ENCODE data around the gene ASPA.
"Not testable (repeated sequence)": the region's sequence is repeated elsewhere in the genome, so short reads cannot be mapped to it uniquely, and the experiment has no call there.

ASPA gene

GRCh38 chr17:3507071-3507470 is 31.3 kb downstream of the ASPA start:
- no peak for DNase-seq

DNA sequence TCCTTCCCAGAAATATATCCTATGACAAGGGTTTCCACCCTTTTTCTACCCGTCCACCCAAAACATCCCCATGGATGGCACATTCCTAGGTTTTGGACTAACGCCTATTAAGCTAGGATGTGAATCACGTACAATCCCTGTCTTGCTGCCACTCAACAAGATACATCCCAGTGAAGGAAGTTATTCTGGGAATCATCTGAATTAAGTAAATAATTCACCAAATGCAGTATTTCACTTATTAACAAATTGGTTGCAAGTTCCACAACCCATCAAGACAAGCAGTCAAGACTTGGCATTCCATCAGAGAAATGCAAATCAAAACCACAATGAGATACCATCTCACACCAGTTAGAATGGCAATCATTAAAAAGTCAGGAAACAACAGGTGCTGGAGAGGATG is 32.1 kb downstream of the ASPA start:
- no peak for DNase-seq

DNA sequence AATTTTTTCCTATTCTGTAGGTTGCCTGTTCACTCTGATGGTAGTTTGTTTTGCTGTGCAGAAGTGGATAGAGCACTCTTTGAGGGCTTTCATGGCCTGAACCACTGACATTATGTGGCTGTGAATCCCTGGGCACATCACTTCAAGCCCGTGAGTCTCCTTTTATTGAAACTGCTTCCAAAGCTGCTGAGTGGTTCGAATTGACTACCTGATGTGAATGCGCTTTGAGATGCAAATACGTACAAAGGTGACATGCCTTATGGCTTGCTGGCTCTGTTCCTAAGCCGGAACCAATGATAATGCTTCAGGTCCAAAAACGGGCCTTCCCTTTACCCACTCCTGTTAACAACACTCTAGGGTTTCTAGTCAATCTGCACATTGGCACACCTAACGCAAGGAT is 34.3 kb downstream of the ASPA start:
- no peak for DNase-seq

- DNase-seq, result no peak
Measured at GRCh38 chr17:3511852-3512504, 36.2 kb downstream of the ASPA start.

- DNase-seq, result peak in 56 of 58 donors; percentile 10 to 92 (median 78)
Measured at GRCh38 chr17:3512505-3513171, 36.8 kb downstream of the ASPA start.

GRCh38 chr17:3513305-3514035 is 37.7 kb downstream of the ASPA start:
- DNase-seq, result peak in 8 of 58 donors; percentile 17 to 58 (median 38)

GRCh38 chr17:3514167-3514566 is 38.4 kb downstream of the ASPA start:
- DNase-seq, result not testable (repeated sequence)

DNA sequence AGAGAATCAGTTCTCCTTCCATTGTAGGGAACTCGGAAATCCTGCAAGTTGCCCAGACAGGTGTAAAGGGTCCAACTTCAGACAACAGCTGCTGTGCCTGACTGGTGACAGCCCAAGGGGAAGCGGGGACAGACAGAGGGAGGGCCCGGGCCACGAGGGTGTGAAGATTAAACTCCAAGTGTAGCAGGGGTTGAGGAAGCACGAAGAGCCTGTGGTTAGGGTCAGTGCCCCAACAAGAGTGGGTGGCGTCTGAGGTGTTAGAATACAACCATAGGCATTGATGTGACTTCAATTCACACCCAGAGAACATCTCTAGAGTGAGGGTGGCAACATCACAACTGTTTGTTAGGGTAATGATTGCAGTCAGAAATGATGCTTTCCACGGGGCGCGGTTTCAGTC is 39.1 kb downstream of the ASPA start:
- no peak for DNase-seq

DNA sequence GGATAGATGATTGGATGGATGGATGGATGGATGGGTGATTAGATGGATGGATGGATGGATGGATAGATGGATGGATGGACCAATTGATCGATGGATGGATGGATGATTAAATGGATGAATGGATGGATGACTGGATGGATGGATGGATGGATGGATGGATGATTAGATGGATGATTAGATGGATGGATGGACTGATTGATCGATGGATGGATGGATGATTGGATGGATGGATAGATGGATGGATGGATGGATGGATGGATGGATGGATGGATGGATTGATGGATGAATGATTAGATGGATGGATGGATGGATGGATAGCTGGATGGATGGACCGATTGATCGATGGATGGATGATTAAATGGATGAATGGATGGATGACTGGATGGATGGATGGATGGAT is 43.7 kb downstream of the ASPA start:
- DNase-seq, result not testable (repeated sequence)

GRCh38 chr17:3524024-3524423 is 48.2 kb downstream of the ASPA start:
- no peak for DNase-seq

DNA sequence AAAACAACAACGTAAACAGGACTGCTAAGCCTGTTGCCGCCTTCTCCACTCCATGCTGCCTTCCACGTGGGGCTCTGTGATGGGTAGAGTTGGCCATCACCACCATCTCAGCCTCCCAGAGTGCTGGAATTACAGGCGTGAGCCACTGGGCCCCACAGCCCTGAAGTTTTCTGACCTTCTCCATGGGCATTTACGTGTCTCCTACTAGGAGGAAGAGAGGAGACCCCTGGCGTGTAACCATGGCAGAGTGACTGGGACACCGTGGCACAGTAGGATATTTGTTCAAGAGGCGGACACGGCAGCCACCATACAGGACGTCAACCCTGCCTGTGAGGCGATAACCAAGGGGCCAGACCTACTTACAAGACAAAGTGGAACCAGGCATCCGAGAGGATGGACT is 50.7 kb downstream of the ASPA start:
- no peak for DNase-seq

GRCh38 chr17:3526971-3527370 is 51.2 kb downstream of the ASPA start:
- DNase-seq, result no peak

- no peak for DNase-seq
Measured at GRCh38 chr17:3527468-3527867, 51.7 kb downstream of the ASPA start.

DNA sequence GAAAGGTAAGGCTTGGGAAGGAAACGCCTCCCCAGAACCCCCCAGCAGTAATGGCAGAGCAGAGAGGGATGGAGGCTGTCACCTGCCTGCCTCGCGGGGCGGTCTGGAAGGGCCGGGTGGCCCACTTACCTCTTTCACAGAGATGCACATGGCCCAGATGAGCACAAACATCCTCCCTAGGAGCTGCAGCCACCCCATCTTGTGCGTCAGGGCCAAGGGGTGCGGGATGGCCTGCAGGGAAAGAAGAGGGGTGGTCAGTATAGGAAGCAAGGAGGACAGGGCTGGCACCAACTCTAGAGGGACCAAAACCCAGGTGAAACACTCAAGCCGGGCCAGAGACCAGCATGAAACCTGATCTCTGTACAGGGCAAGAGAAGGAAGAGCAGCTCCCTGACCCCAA is 52.1 kb downstream of the ASPA start:
- DNase-seq, result no peak

DNA sequence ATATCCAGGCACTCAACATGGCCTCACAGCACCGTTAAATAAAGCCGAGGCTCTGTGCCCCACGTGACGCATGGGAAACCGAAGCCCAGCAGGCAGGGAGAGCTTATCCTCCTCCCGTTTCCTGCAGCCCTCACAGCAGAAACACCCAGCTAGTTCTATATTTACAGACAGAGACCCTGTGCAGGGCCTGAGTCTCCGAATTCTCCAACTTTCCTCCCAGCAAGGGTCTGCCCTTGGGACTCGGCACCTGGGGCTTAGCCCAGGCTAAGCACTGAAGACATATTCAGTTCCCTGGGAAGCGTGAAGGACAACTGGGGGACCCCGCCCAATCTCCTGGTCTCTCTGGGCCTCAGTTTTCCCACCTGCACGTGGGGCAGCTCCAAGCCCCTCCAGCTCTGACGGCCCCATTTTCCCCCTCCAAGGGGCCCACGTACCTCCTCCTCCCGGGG is 52.6 kb downstream of the ASPA start:
- no peak for DNase-seq

DNA sequence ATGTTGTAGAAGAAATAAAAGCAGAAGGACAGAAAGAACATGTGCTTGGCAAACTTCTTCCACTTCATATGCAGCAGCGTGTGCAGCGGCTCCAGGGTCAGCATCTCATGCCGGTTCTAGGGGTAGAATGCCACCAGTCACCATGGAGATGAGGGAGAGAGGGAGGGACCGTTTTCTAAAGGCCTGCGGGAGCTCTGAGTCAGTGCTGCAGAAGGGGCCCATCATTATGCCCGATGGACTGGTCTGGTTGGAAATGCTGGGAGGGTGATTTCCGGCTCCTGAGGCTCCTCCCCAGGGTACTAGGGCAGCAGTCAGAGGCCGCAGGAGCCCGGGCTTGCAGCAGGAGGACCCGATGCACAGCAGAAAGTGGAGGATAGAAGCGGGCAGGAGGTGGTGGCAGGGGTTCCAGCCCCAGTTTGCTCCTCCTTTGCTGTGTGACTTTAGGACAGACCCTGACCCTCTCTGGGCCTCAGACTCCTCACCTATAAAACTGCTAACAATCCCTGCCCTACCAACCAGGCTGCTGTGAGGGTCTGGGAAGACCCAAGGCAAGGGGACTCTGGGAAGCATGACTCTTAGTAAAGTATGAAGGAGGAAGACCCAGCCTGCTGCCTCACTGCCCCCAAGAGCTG is 53.2 kb downstream of the ASPA start:
- DNase-seq, result peak in 13 of 58 donors; percentile 2 to 46 (median 18)

GRCh38 chr17:3529817-3530741 is 54.3 kb downstream of the ASPA start:
- peak in 43 of 58 donors; percentile 10 to 81 (median 48) for DNase-seq

GRCh38 chr17:3531266-3532101 is 55.7 kb downstream of the ASPA start:
- DNase-seq, result peak; percentile 39 to 99 (median 91)

DNA sequence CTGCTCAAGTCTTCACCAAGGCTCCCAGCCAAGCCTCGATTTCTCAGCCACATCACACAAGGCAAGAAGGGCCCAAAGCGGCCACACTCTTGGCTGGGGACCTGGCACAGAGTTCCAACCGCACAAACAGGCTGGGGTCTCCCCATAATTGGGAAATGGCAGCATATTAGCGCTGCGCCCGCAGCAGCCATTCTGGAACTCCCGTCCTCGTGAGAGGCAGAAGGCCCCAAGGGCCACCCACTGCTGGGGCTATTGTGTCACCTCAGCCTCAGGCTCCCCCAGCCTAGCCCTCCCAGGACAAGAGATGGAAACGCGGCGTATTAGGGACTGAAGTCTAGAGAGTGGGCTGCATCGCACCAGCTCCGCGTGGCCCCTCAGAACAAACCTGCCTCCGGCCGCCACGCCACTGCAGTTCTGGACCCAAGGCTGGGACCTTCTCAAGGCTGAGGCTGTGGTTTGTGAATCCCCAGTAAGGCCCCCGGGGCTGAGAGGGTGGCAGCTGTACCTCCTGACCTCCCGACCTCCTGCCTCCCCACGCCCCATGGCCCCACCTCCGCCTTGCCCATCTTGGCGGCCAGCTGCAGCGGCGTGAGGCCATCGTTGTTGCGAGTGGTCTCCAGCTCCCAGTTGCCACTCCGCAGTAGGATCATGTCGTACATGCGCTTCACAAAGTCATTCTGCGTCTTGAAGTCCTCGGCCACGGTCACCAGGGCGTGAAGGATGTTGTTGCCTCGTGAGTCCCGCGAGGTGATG is 56.5 kb downstream of the ASPA start:
- DNase-seq, result peak in 2 of 58 donors; percentile 64 to 67

Measured in anterior cingulate cortex (tissue), 58 donors.